SK-N-SH (cell line): Measurements from ENCODE around the gene E4F1.

Experiments used
- POLR2AphosphoS5 ChIP-seq: IDR thresholded peaks from 2 replicates; pipeline ENCODE4 v1.6.1; 2012; ENCODE audit warnings: low read depth, low read length
- REST ChIP-seq: IDR thresholded peaks from 2 replicates; pipeline ENCODE4 v1.6.1; 2012; ENCODE audit warnings: mild to moderate bottlenecking, low read depth, low read length, moderate library complexity

GRCh38 chr16:2184346-2184745 lies 39.0 kb upstream of the E4F1 start:
- TF ChIP-seq REST (no peak), POLR2AphosphoS5 (no peak)
